Fibroblast of upper back skin (primary cell): ENCODE measurements around the gene F12.

Experiments used
- DNase-seq: peaks from one replicate; pipeline ENCODE4 v3.0.0-alpha.2; 2013

Gene F12

GRCh38 chr5:177409043-177409801 is at the start of gene F12:
Gene F12, minus strand, starts transcription at chr5:177409564. Its CDS starts 37 bp downstream, at chr5:177409527.
- DNase-seq: no peak

GRCh38 chr5:177458912-177459350 is 49.6 kb upstream of the F12 start:
- DNase-seq: peak; percentile 14

DNA sequence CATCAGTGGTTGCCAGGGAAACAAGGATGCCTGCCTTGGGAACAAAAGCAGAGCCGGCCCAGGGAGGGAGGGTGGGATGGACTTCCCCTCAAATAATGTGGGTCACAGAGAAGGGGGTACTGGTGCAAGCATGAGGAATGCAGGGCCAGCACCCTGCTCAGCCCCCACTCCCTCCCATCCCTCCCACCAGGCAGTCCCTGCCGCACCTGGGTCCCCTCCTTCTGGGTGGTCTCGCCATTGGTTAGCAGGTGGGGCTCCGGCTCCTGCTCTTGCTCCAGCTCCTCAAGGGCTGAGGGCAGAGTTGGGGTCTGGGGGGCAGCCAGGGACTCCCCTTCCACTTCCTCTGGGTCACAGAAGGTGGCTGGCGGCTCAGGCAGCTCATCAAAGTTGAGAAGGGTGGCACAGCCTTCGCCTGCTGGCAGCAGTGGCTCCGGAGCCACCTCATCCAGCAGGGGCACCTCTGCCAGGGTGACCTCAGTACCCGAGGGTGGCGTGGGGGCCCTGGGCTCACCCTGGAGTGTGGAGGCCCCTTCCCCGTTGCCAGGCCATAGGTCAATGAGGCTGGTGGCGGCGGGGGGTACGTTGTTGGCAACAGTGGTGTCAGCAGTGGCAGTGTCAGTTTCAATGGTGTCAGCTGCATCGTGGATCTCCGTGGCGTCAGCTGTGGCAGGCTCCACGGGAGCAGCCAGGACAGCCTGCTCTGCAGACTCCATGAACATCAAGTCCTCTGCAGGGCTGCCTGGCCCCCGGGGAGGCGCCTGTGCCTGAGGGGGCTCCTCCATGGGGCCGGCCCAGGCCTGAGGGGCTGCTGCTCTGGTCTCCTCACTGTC is 48.7 kb upstream of the F12 start:
- no peak for DNase-seq

- peak; percentile 96 for DNase-seq
Observed at GRCh38 chr5:177456976-177457851, 47.9 kb upstream of the F12 start.

DNA sequence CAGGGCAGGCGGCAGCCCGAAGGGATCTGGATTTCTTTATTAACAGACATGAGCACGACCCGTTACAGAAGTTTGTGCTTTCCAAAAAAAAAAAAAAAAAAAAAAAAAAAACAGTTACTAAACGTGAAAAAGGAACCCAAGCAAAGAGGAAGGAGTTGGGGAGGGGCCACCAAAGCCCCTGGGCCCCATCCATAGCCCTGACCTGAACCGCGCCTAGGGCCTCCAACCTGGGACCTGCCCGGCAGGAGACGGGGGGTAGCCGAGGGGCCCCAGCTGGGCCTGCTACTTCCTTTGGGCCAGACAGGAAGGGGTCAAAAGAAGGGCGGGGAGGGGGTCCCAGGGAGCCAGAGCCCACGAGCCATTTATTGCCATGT is 47.2 kb upstream of the F12 start:
- DNase-seq: no peak

DNA sequence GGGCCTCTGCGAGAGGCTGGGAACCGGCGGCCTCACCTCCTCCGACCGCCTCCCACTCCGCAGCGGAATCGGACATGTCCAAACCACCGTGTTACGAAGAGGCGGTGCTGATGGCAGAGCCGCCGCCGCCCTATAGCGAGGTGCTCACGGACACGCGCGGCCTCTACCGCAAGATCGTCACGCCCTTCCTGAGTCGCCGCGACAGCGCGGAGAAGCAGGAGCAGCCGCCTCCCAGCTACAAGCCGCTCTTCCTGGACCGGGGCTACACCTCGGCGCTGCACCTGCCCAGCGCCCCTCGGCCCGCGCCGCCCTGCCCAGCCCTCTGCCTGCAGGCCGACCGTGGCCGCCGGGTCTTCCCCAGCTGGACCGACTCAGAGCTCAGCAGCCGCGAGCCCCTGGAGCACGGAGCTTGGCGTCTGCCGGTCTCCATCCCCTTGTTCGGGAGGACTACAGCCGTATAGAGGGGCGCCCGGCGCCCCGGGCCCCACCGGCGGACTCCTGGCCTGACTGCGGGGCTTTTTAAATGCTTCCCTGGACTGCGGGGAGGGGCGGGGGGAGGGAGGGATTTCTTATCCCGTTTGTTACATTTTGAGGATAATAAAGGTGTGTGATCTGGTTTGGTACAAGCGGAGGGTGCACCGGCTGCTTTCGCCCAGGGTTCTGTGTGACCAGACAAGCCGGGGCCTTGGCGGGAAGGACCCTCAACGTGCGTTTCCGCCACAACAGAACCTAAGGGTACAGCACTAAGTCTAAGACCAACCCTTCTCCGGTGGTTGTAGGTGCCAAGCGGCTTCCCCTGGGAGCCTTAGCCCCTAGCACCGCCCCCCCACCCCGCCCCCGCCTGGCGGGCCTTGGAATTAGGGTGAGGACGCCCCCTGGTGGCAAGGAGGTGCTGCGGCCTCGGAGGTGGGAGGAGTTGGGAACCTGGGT is 46.6 kb upstream of the F12 start:
- DNase-seq: peak; percentile 85

DNA sequence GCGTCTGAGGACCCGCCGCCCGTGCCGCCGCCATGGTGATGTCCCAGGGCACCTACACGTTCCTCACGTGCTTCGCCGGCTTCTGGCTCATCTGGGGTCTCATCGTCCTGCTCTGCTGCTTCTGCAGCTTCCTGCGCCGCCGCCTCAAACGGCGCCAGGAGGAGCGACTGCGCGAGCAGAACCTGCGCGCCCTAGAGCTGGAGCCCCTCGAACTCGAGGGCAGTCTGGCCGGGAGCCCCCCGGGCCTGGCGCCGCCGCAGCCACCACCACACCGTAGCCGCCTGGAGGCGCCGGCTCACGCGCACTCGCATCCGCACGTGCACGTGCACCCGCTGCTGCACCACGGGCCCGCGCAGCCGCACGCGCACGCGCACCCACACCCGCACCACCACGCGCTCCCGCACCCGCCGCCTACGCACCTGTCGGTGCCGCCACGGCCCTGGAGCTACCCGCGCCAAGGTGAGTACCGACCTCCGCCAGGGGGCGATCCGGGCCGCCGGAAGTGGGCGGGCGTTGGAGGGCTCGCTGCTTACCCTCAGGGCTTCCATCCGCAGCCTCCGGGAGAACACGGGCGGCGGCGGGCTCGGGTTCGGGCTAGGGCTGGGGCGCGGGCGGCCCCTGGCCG is 45.8 kb upstream of the F12 start:
- DNase-seq: peak; percentile 65

DNA sequence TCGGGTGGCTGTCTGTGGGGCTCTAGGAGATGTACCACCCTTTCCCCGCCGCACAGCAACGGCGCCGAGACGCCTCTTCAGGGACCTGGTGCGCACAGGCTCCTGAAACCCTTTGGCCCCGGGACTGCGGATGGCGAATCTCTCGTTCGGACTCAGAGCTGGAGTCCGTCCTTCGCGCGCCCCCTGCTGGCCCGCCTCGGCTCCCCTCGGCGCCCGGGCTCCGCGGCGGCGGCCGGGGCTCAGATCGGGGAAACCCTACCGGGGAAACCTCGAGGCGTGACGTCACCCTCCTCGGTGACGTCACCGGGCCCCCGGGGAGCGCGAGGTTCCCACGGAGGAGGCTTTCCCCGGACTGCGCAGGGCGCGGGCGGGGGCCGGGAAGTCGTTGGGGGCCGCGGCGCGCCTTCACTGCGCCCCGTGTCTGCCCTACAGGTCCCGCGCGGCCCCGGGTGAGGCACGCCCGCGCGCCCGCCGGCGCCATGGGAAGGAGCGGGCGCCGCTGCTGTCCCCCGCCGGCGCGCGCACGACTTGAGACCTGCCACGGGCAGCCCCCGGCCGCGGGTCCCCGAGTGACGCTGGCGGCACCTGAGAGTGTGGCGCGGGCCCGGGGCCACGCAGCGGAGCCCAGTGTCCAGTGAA is 45.2 kb upstream of the F12 start:
- DNase-seq: peak; percentile 85

DNA sequence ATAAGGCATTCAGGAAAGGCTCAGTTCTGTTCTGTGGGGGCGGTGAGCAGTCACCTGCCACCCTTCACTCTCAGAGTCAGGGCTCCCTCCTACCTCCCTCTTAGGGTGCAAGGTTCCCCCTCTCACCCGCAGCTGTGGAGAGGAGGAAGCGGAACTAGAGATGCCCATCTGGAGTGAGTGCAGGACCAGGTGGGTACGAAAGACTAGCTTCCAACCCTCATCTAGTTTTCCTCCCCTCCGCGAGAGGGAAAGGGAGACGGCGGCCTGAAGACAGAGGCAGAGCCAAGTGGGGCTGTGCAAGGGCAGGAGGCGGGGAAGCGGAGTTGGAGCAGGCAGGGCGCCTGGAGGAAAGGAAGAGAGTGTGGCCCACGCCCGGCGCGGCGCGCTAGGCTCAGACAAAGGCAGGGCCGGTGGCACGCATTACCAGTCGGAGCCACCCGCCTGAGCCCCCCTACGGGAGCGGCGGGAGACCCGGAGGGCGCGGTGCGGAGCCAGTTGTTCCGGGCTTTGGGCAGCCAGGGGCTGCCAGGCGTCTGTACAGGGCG is 44.6 kb upstream of the F12 start:
- no peak for DNase-seq

GRCh38 chr5:177452688-177453638 is 43.6 kb upstream of the F12 start:
- no peak for DNase-seq

DNA sequence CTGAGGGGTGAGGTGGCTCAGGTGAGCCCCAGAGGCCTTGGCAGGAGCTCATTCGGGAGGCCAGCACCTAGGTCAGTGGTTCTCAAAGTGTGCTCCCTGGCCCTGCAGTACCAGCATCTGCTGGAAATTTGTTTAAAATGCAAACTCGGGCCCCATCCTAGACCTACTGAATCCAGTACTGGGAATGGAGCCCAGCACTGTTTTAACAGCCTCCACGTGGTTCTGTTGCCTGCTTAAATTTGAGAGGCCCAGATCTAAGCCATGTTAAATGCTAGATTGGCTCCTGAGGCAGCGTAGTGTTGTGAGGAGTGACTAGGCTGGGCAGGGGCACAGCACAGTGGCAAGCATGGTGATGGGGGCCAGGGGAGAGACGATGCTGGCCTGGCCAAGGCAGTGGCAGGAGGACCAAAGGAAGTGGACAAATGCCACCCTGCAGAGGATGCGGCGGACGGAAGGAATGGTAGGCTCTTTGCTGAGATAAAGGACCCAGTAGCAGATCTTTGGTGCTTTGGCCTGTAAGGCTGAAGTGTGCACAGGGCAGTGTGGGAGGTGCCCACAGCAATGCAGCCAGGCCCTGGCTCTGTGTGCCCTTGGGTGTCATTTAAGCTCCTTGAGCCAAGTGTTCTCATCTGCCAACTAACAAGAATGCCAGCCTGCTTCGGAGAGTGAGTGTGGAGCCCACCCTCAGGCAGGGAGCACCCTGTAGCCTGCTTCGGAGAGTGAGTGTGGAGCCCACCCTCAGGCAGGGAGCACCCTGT is 41.5 kb upstream of the F12 start:
- DNase-seq: no peak

- DNase-seq: no peak
Observed at GRCh38 chr5:177449140-177450061, 40.0 kb upstream of the F12 start.

DNA sequence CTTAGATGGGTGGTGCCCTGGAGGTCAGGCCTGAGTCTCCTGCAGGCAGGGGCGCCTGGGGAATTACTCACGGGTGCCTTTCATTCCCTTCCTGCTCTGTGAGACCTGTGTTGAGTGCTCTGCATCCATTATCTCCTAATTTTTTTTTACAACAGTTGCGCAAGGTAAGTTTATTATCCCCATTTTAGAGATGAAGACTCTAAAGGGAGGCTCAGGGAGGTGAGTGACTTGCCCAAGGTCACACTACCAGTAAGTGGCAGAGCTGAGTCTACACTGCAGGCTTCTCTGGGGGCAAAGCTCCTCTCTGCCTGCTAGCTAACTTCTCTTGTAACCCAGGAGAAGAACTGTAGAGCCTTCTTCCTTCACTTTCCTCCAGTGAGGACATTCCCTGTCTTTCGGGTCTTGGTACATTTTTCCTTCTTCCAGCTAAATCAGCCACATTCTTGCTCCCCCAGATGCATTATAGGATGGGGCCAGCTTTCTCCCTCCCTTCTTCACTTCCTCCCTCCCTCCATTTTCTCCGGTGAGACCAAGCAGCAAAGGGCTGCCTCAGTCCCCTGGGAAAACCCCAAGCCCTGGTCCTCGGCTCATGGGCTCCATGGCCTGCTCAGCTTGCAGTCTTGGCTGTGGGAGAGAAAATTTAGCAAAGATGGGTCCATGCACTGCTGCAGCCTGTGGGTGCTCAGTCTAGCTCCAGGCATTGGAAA is 39.0 kb upstream of the F12 start:
- no peak for DNase-seq

DNA sequence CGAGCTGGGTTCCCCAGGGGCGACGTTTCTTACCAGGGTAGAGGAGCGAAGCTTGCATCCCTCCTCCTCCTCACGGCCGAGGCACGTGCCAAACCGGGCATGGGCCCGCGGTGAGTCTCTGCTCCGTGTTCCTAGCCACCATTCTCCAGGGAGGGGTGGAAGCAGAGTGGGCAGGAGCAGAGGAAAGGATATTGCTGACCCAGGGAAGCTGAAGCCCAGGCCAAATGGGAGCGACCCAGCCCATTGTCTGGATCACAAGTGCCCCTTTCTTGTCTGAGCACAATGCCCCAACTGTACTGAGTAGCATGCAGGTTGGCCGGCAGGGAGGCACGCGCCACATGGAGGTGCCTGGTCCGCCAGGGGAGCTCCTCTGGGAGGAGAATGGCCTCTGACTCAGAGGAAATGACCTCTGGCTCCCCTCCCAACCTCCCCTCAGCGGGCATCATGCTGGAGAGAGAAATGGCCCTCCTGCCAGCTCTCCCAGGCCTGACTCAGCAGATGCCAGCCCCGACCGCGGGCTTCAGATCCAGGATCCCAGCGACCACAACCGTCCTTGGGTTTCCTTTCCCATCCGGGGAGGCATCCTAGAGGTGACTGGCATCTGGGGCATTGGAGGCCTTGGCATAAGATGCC is 38.4 kb upstream of the F12 start:
- DNase-seq: peak; percentile 56

GRCh38 chr5:177447066-177447610 is 37.8 kb upstream of the F12 start:
- DNase-seq: peak; percentile 23
